H1 (cell line): ENCODE data around the gene APLP2. TPM values are rescaled to one million over a fixed set of nuclear protein-coding genes. Genes with fewer than 3 reads are reported as not detected.

Experiments
- CEBPB ChIP-seq: IDR thresholded peaks from 2 replicates; pipeline ENCODE4 v1.6.1; 2012; ENCODE audit warnings: low read depth, low read length
- EP300 ChIP-seq, 2 experiments: IDR thresholded peaks; 1 replicate in 1 of 2; 2 replicates in 1 of 2; pipeline ENCODE4 v1.6.1; 2011 to 2012; ENCODE audit warnings: low read depth in 2 of 2, low read length in 2 of 2, mild to moderate bottlenecking in 2 of 2, borderline replicate concordance in 1 of 2, inconsistent platforms in 1 of 2, moderate library complexity in 1 of 2
- POLR2A ChIP-seq, 2 experiments: IDR thresholded peaks; 1 replicate in 1 of 2; 2 replicates in 1 of 2; pipeline ENCODE4 v1.6.1; 2011; ENCODE audit warnings: low read depth in 2 of 2, low read length in 2 of 2, mild to moderate bottlenecking in 2 of 2; ENCODE audit errors: control extremely low read depth in 1 of 2
- RAD21 ChIP-seq, 2 experiments: IDR thresholded peaks in 1 of 2; conservative IDR thresholded peaks in 1 of 2; 2 replicates each; pipeline ENCODE4 v1.6.1; 2011; ENCODE audit warnings: low read depth in 2 of 2, low read length in 2 of 2, improper control_type of control experiment in 1 of 2, inconsistent platforms in 1 of 2, mild to moderate bottlenecking in 1 of 2, moderate library complexity in 1 of 2
- RBBP5 ChIP-seq: IDR thresholded peaks from 2 replicates; pipeline ENCODE4 v1.7.1; 2012; ENCODE audit warnings: low read depth, mild to moderate bottlenecking, inconsistent platforms, low read length, moderate library complexity, borderline replicate concordance
- SIRT6 ChIP-seq: IDR thresholded peaks from one replicate; pipeline ENCODE4 v1.7.1; 2012; ENCODE audit warnings: low read length, inconsistent platforms
- SRF ChIP-seq: IDR thresholded peaks from 2 replicates; pipeline ENCODE4 v1.6.1; 2011; ENCODE audit warnings: mild to moderate bottlenecking, low read depth, low read length, moderate library complexity
- TAF1 ChIP-seq: IDR thresholded peaks from 2 replicates; pipeline ENCODE4 v1.6.1; 2011; ENCODE audit warnings: mild to moderate bottlenecking, low read depth, low read length
- polyA plus RNA-seq, 7 experiments: library from polyadenylated mRNA; depleted of rRNA in 3 of 7; stranded (reverse) in 5 of 7; unstranded in 2 of 7; fragments of >200 nt in 5 of 7; fragments of 200-250 nt in 2 of 7; gene quantifications; 1 replicate in 5 of 7; 2 replicates in 1 of 7; 4 replicates in 1 of 7; pipeline versions ENCODE4 v1.2.1 to v1.2.3, GENCODE V29; 2011 to 2013; ENCODE audit warnings: missing spikeins in 2 of 7, mixed read lengths in 2 of 7
- total RNA-seq: library from RNA; stranded (reverse); fragmentation: NEBNext Ultra II Directional; extraction: Animal tissue kit (Norgen Biotek cat#: 25700); gene quantifications from 2 replicates; pipeline ENCODE4 v1.2.1, GENCODE V29; 2021
- TF ChIP-seq, protein P1 (sequence below): fragments of 300-600 bp; sonication (generic); IDR thresholded peaks from 2 replicates; pipeline ENCODE4 v1.7.1; 2012; ENCODE audit warnings: low read length, moderate library complexity, mild to moderate bottlenecking, inconsistent platforms; ENCODE audit not compliant: insufficient replicate concordance
- TF ChIP-seq, protein P2 (sequence below): IDR thresholded peaks from 2 replicates; pipeline ENCODE4 v1.6.1; 2011; ENCODE audit warnings: low read length, improper control_type of control experiment

Gene APLP2
- total and polyA plus RNA-seq, 2 of the 8 experiments (the other 6 are each of a cell fraction or from before 2014, with no cell fraction given), result 222 to 315 TPM

DNA sequence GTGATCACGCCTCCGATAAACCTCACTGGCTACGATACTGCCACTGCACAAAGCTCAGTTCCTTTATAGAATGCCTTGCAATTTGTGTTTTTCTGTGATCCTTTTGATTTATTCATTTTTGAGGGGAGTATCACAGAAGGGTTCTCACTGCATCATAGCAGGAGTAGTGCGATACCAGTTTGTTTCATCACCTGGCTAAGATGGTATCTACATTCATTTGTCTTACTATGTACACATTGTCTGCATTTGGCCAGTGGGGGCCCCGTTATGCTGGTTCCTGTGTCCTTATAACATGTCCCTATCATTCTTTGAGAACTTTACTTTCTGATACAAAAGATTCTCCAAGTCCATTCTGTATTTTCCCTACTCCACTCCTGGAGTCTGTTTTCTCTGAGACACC, 44.6 kb downstream of the APLP2 start (continued):
- TF ChIP-seq, protein P1, sequence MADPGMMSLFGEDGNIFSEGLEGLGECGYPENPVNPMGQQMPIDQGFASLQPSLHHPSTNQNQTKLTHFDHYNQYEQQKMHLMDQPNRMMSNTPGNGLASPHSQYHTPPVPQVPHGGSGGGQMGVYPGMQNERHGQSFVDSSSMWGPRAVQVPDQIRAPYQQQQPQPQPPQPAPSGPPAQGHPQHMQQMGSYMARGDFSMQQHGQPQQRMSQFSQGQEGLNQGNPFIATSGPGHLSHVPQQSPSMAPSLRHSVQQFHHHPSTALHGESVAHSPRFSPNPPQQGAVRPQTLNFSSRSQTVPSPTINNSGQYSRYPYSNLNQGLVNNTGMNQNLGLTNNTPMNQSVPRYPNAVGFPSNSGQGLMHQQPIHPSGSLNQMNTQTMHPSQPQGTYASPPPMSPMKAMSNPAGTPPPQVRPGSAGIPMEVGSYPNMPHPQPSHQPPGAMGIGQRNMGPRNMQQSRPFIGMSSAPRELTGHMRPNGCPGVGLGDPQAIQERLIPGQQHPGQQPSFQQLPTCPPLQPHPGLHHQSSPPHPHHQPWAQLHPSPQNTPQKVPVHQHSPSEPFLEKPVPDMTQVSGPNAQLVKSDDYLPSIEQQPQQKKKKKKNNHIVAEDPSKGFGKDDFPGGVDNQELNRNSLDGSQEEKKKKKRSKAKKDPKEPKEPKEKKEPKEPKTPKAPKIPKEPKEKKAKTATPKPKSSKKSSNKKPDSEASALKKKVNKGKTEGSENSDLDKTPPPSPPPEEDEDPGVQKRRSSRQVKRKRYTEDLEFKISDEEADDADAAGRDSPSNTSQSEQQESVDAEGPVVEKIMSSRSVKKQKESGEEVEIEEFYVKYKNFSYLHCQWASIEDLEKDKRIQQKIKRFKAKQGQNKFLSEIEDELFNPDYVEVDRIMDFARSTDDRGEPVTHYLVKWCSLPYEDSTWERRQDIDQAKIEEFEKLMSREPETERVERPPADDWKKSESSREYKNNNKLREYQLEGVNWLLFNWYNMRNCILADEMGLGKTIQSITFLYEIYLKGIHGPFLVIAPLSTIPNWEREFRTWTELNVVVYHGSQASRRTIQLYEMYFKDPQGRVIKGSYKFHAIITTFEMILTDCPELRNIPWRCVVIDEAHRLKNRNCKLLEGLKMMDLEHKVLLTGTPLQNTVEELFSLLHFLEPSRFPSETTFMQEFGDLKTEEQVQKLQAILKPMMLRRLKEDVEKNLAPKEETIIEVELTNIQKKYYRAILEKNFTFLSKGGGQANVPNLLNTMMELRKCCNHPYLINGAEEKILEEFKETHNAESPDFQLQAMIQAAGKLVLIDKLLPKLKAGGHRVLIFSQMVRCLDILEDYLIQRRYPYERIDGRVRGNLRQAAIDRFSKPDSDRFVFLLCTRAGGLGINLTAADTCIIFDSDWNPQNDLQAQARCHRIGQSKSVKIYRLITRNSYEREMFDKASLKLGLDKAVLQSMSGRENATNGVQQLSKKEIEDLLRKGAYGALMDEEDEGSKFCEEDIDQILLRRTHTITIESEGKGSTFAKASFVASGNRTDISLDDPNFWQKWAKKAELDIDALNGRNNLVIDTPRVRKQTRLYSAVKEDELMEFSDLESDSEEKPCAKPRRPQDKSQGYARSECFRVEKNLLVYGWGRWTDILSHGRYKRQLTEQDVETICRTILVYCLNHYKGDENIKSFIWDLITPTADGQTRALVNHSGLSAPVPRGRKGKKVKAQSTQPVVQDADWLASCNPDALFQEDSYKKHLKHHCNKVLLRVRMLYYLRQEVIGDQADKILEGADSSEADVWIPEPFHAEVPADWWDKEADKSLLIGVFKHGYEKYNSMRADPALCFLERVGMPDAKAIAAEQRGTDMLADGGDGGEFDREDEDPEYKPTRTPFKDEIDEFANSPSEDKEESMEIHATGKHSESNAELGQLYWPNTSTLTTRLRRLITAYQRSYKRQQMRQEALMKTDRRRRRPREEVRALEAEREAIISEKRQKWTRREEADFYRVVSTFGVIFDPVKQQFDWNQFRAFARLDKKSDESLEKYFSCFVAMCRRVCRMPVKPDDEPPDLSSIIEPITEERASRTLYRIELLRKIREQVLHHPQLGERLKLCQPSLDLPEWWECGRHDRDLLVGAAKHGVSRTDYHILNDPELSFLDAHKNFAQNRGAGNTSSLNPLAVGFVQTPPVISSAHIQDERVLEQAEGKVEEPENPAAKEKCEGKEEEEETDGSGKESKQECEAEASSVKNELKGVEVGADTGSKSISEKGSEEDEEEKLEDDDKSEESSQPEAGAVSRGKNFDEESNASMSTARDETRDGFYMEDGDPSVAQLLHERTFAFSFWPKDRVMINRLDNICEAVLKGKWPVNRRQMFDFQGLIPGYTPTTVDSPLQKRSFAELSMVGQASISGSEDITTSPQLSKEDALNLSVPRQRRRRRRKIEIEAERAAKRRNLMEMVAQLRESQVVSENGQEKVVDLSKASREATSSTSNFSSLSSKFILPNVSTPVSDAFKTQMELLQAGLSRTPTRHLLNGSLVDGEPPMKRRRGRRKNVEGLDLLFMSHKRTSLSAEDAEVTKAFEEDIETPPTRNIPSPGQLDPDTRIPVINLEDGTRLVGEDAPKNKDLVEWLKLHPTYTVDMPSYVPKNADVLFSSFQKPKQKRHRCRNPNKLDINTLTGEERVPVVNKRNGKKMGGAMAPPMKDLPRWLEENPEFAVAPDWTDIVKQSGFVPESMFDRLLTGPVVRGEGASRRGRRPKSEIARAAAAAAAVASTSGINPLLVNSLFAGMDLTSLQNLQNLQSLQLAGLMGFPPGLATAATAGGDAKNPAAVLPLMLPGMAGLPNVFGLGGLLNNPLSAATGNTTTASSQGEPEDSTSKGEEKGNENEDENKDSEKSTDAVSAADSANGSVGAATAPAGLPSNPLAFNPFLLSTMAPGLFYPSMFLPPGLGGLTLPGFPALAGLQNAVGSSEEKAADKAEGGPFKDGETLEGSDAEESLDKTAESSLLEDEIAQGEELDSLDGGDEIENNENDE, result no peak
- TF ChIP-seq TAF1, result no peak
- TF ChIP-seq POLR2A (IDR thresholded peaks at IDR 0.05; ENCODE audit: control extremely low read depth in 1 of 2, low read depth in 2 of 2, low read length in 2 of 2), result no peak
- TF ChIP-seq RAD21 (IDR thresholded peaks at IDR 0.05 in 1 of 2, conservative IDR thresholded peaks at IDR 0.05 in 1 of 2; ENCODE audit: low read depth in 2 of 2, low read length in 2 of 2), result no peak
- TF ChIP-seq SRF, result no peak
- TF ChIP-seq, protein P2, sequence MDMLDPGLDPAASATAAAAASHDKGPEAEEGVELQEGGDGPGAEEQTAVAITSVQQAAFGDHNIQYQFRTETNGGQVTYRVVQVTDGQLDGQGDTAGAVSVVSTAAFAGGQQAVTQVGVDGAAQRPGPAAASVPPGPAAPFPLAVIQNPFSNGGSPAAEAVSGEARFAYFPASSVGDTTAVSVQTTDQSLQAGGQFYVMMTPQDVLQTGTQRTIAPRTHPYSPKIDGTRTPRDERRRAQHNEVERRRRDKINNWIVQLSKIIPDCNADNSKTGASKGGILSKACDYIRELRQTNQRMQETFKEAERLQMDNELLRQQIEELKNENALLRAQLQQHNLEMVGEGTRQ, result no peak
- no peak for TF ChIP-seq EP300 (IDR thresholded peaks at IDR 0.05; ENCODE audit: borderline replicate concordance in 1 of 2, low read depth in 2 of 2, low read length in 2 of 2)
- TF ChIP-seq RBBP5, result no peak
- no peak for TF ChIP-seq SIRT6
- TF ChIP-seq CEBPB, result no peak
